ENCODE results near the gene CORO2A. TPM values are rescaled to one million over a fixed set of nuclear protein-coding genes. Genes with fewer than 3 reads are reported as not detected.

Gene CORO2A
- total RNA-seq, 1 experiment from 2014 or later = 15.8 TPM

DNA sequence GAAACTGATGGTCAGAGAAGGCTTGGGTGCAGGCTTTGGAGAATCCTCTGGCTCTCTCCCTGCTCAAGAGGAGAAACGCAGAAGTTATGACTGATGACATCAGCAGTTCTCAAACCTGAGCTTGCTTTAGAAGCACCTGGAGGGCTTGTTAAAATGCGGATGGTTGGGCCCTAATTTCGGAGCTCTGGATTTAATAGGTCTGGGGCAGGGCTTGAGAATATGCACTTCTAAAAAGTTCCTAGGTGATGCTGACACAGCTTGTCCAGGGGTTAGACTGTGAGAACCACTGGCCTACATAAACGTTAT lies 36.6 kb upstream of the CORO2A start:
- no peak overlapping the region for H4K5ac ChIP-seq (ENCODE audit: insufficient read length, low read depth, low read length)
- WGBS (ENCODE audit: extremely low coverage, insufficient read length, low lambda C conversion rate) = no CpG with 5 or more reads among the region's 4 CpGs

More for the DNA sequence above, 36.6 kb upstream of the CORO2A start:
- Histone ChIP-seq H3K4ac (ENCODE audit: low read depth, low read length) (no peak overlapping the region), H4K91ac (ENCODE audit: insufficient read length, low read depth, low read length) (no peak overlapping the region), H2AK5ac (ENCODE audit: insufficient read length, low read length) (no peak overlapping the region), H3K9me3 (ENCODE audit: control insufficient read depth, low read depth, low read length) (no peaks in the 10 kb centered on the region), H3K4me2 (ENCODE audit: insufficient read depth, insufficient read length, low read length) (no peak overlapping the region), H3T11ph (ENCODE audit: low read length) (no peak overlapping the region), H3K79me1 (ENCODE audit: insufficient read depth, low read depth, low read length, poor library complexity, severe bottlenecking) (no peaks in the 10 kb centered on the region), H3K23me2 (ENCODE audit: insufficient read length, low read depth, low read length, poor library complexity, severe bottlenecking) (no peaks in the 10 kb centered on the region), H3K56ac (ENCODE audit: insufficient read length, low read depth, low read length) (no peak overlapping the region), H3K18ac (ENCODE audit: insufficient read length, low read depth, low read length) (no peak overlapping the region), H2AFZ (ENCODE audit: low read length) (no peak overlapping the region), H2BK120ac (ENCODE audit: low read depth, low read length, poor library complexity, severe bottlenecking) (no peak overlapping the region), H2BK5ac (ENCODE audit: insufficient read length, low read length) (no peak overlapping the region), H3K4me1 (ENCODE audit: insufficient read depth, low read length) (no peaks in the 10 kb centered on the region), H3K79me2 (ENCODE audit: insufficient read depth, low read length) (no peaks in the 10 kb centered on the region), H4K8ac (replicated peaks; ENCODE audit: insufficient read length, low read depth, low read length) (no peak overlapping the region), H3K23ac (ENCODE audit: insufficient read length, low read depth, low read length) (no peak overlapping the region), H3K9ac (ENCODE audit: extremely low read depth, insufficient read length, low read length) (no peak overlapping the region), H3K14ac (ENCODE audit: insufficient read depth, low read length) (no peak overlapping the region), H3K27ac (ENCODE audit: insufficient read length, low read depth, low read length) (no peak overlapping the region), H3K27me3 (ENCODE audit: insufficient read depth, low read length) (no peaks in the 10 kb centered on the region; the same call in 1 of the 2 replicates), H2BK15ac (ENCODE audit: low read depth, low read length) (no peak overlapping the region), H4K20me1 (ENCODE audit: control insufficient read depth, insufficient read depth, insufficient read length) (no peaks in the 10 kb centered on the region), H2BK12ac (ENCODE audit: insufficient read length, low read depth, low read length) (no peak overlapping the region), H2BK20ac (ENCODE audit: low read depth, low read length, poor library complexity, severe bottlenecking) (no peak overlapping the region)
- Mint-ChIP-seq H3K27ac (peak overlapping the region in 2 of 3 experiments; percentile 70 to 85; a peak in 2 of 7 replicates), H3K27me3 (ENCODE audit: low read depth) (no peaks in the 10 kb centered on the region), H3K9me3 (no peaks in the 10 kb centered on the region), H3K4me3 (no peak overlapping the region), H3K4me1 (no peaks in the 10 kb centered on the region), H3K36me3 (ENCODE audit: insufficient read depth in 1 of 3, low read depth in 3 of 3) (peaks cover 0 to 7% (median 4%) of the 10 kb centered on the region in 3 experiments; a peak in 4 of 7 replicates)
- DNase-seq = no peak
- TF ChIP-seq CTCF (conservative IDR thresholded peaks at IDR 0.05) = no peak
